ENCODE data around the gene ERVH48-1. TPM values are rescaled to one million over a fixed set of nuclear protein-coding genes. Genes with fewer than 3 reads are reported as not detected.
A peak's percentile ranks its signal among the peaks of the same experiment; 100 is the strongest.

ERVH48-1 gene
- total RNA-seq, 1 experiment from 2014 or later: 14.7 TPM

DNA sequence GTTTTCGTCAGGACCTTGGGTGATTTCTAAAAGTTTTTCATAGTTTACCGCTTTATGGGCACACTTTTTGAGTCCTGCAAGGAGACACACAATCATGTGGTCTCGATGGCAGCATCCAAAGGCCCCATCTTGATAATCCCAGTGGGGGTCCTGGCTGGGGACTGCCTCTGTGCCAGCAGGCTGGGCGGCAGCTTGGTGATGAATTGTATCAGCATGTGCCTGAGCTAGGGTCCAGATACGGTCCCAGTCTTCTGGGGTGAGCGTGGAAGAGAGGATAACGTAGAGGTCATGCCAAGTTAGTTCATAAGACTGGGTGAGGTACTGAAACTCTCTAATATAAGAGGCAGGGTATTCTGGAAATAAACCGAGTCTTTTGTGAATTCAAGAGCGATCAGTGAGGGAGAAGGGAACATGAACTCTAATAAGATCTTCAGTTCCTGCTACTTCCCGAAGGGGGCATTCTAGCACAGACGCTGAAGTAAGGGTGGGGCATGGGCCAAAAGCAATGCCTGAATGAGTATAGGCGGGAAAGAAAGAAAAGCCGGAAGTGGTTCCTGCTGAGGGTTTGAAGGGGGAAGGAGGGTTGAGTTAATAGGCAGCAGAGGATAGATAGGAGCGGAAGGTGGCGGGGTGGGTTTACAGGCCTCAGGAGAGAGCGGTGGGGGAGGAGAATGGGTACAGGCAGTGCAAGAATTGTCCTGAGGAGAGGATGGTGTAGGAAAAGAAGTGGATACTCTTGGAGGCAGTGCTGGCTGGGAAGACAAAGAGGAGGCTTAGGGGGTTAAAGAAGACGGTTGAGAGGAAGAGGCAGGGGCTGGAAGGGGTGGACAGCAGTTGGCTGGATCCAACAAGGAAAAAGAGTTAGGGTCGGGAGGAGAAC, 1.6 kb downstream of the ERVH48-1 start (continued):
- TF ChIP-seq AR (CRISPR knock-in tag; IDR thresholded peaks at IDR 0.05): no peak
- no peak for TF ChIP-seq ZNF671 (CRISPR knock-in tag; IDR thresholded peaks at IDR 0.05)
- TF ChIP-seq CTCF (IDR thresholded peaks at IDR 0.05): peak; percentile 50; the same call in 1 of the 2 replicates
- TF ChIP-seq, protein P1, sequence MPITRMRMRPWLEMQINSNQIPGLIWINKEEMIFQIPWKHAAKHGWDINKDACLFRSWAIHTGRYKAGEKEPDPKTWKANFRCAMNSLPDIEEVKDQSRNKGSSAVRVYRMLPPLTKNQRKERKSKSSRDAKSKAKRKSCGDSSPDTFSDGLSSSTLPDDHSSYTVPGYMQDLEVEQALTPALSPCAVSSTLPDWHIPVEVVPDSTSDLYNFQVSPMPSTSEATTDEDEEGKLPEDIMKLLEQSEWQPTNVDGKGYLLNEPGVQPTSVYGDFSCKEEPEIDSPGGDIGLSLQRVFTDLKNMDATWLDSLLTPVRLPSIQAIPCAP (CRISPR knock-in tag; IDR thresholded peaks at IDR 0.05): no peak
- no peak for TF ChIP-seq IRF2 (CRISPR knock-in tag; IDR thresholded peaks at IDR 0.05; ENCODE audit: borderline replicate concordance, low read depth)
- TF ChIP-seq GTF2I (CRISPR knock-in tag; conservative IDR thresholded peaks at IDR 0.05): no peak
- TF ChIP-seq ZNF317 (CRISPR knock-in tag; IDR thresholded peaks at IDR 0.05; ENCODE audit: borderline replicate concordance, low read depth): 0 out of 2 replicates have a peak, but pooled peaks have one; percentile 41
- no peak for TF ChIP-seq OVOL2 (CRISPR knock-in tag; IDR thresholded peaks at IDR 0.05; ENCODE audit: borderline replicate concordance)
- TF ChIP-seq USF2 (CRISPR knock-in tag; IDR thresholded peaks at IDR 0.05): no peak
- no peak for TF ChIP-seq ZNF138 (CRISPR knock-in tag; conservative IDR thresholded peaks at IDR 0.05)
- TF ChIP-seq HMGA2 (CRISPR knock-in tag; IDR thresholded peaks at IDR 0.05): no peak
- no peak for TF ChIP-seq ZNF416 (CRISPR knock-in tag; IDR thresholded peaks at IDR 0.05)
- no peak for TF ChIP-seq SMAD4 (CRISPR knock-in tag; IDR thresholded peaks at IDR 0.05)
- TF ChIP-seq ZNF263 (CRISPR knock-in tag; IDR thresholded peaks at IDR 0.05; ENCODE audit: low read depth): no peak
- TF ChIP-seq ESRRA (CRISPR knock-in tag; IDR thresholded peaks at IDR 0.05; ENCODE audit: borderline replicate concordance): no peak
- peak; percentile 71 for TF ChIP-seq MAX (CRISPR knock-in tag; IDR thresholded peaks at IDR 0.05)
- no peak for TF ChIP-seq FOXK1 (CRISPR knock-in tag; IDR thresholded peaks at IDR 0.05)
- TF ChIP-seq ZBTB21 (CRISPR knock-in tag; IDR thresholded peaks at IDR 0.05; ENCODE audit: borderline replicate concordance): no peak
- TF ChIP-seq, protein P2, sequence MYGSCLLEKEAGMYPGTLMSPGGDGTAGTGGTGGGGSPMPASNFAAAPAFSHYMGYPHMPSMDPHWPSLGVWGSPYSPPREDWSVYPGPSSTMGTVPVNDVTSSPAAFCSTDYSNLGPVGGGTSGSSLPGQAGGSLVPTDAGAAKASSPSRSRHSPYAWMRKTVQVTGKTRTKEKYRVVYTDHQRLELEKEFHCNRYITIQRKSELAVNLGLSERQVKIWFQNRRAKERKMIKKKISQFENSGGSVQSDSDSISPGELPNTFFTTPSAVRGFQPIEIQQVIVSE (CRISPR knock-in tag; IDR thresholded peaks at IDR 0.05; ENCODE audit: borderline replicate concordance): no peak
- TF ChIP-seq ZNF232 (CRISPR knock-in tag; IDR thresholded peaks at IDR 0.05): no peak; the same call in 1 of the 2 replicates
- TF ChIP-seq ERG (CRISPR knock-in tag; IDR thresholded peaks at IDR 0.05): no peak
- TF ChIP-seq, protein P3, sequence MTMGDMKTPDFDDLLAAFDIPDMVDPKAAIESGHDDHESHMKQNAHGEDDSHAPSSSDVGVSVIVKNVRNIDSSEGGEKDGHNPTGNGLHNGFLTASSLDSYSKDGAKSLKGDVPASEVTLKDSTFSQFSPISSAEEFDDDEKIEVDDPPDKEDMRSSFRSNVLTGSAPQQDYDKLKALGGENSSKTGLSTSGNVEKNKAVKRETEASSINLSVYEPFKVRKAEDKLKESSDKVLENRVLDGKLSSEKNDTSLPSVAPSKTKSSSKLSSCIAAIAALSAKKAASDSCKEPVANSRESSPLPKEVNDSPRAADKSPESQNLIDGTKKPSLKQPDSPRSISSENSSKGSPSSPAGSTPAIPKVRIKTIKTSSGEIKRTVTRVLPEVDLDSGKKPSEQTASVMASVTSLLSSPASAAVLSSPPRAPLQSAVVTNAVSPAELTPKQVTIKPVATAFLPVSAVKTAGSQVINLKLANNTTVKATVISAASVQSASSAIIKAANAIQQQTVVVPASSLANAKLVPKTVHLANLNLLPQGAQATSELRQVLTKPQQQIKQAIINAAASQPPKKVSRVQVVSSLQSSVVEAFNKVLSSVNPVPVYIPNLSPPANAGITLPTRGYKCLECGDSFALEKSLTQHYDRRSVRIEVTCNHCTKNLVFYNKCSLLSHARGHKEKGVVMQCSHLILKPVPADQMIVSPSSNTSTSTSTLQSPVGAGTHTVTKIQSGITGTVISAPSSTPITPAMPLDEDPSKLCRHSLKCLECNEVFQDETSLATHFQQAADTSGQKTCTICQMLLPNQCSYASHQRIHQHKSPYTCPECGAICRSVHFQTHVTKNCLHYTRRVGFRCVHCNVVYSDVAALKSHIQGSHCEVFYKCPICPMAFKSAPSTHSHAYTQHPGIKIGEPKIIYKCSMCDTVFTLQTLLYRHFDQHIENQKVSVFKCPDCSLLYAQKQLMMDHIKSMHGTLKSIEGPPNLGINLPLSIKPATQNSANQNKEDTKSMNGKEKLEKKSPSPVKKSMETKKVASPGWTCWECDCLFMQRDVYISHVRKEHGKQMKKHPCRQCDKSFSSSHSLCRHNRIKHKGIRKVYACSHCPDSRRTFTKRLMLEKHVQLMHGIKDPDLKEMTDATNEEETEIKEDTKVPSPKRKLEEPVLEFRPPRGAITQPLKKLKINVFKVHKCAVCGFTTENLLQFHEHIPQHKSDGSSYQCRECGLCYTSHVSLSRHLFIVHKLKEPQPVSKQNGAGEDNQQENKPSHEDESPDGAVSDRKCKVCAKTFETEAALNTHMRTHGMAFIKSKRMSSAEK (CRISPR knock-in tag; IDR thresholded peaks at IDR 0.05; ENCODE audit: borderline replicate concordance): 0 out of 2 replicates have a peak, but pooled peaks have one; percentile 23
- TF ChIP-seq E2F1 (CRISPR knock-in tag; IDR thresholded peaks at IDR 0.05): 0 out of 2 replicates have a peak, but pooled peaks have one; percentile 49

Data from WTC11 (cell line).